HEK293 (cell line): Measurements from ENCODE around the gene TP53I11.

Experiments
- CTCF ChIA-PET: fragments of 350-600 bp; formaldehyde crosslinking; extraction: SDS; loops from one replicate; lab custom pipeline; 2021; ENCODE audit warnings: antibody characterized with exemption; lab: Yijun Ruan, JAX
- POLR2A ChIA-PET: fragments of 300-600 bp; formaldehyde crosslinking; extraction: SDS; loops from one replicate; lab custom pipeline; 2020; ENCODE audit warnings: antibody characterized with exemption, inconsistent platforms; lab: Yijun Ruan, JAX
- H3K27ac ChIP-seq: fragments of 200-500 bp; sonication (Bioruptor generic); 2 replicates; pipeline ENCODE4 v1.5.1; 2014; ENCODE audit warnings: low read depth, low read length, control low read depth, inconsistent platforms; ENCODE audit errors: extremely low read depth
- H3K36me3 ChIP-seq, 2 experiments: fragments of 200-500 bp in 1 of 2; sonication (Bioruptor generic) in 1 of 2; 1 replicate in 1 of 2; 2 replicates in 1 of 2; pipeline ENCODE4 v1.5.1; 2014 to 2017; ENCODE audit warnings: inconsistent platforms in 2 of 2, low read length in 2 of 2; ENCODE audit not compliant: control insufficient read depth in 2 of 2, insufficient read depth in 1 of 2
- H3K4me1 ChIP-seq: fragments of 200-500 bp; sonication (Bioruptor generic); 2 replicates; pipeline ENCODE4 v1.5.1; 2014; ENCODE audit warnings: mild to moderate bottlenecking, low read length, inconsistent platforms; ENCODE audit not compliant: control insufficient read depth, insufficient read depth
- H3K4me3 ChIP-seq: 2 replicates; pipeline ENCODE4 v1.5.1; 2011; ENCODE audit warnings: low read depth, mild to moderate bottlenecking, control low read depth, low read length, moderate library complexity
- H3K9me3 ChIP-seq: fragments of 200-500 bp; sonication (Bioruptor generic); 2 replicates; pipeline ENCODE4 v1.5.1; 2014; ENCODE audit warnings: low read depth, low read length, inconsistent platforms; ENCODE audit not compliant: control insufficient read depth, insufficient read depth
- ATF2 ChIP-seq: fragments of 450-650 bp; formaldehyde crosslinking; IDR thresholded peaks from 2 replicates; pipeline ENCODE4 v1.5.1; 2016; ENCODE audit warnings: missing biosample characterization, missing genetic modification characterization, low read depth
- GLI2 ChIP-seq: fragments of 450-650 bp; formaldehyde crosslinking; IDR thresholded peaks from 2 replicates; pipeline ENCODE4; 2017; ENCODE audit warnings: missing biosample characterization, missing genetic modification characterization, low read depth, borderline replicate concordance
- HOXC10 ChIP-seq: sonication (generic); formaldehyde crosslinking; IDR thresholded peaks from 2 replicates; pipeline ENCODE4 v1.8.1; 2023; ENCODE audit warnings: mild to moderate bottlenecking, missing genetic modification reagents
- IKZF3 ChIP-seq: fragments of 450-650 bp; IDR thresholded peaks from 2 replicates; pipeline ENCODE4 v1.5.0; 2018; ENCODE audit warnings: missing biosample characterization, mild to moderate bottlenecking, missing genetic modification characterization, moderate library complexity
- INSM2 ChIP-seq: fragments of 450-650 bp; formaldehyde crosslinking; IDR thresholded peaks from 2 replicates; pipeline ENCODE4 v1.5.1; 2016; ENCODE audit warnings: missing biosample characterization, missing genetic modification characterization
- KLF10 ChIP-seq: fragments of 450-650 bp; IDR thresholded peaks from 2 replicates; pipeline ENCODE4 v1.5.1; 2018; ENCODE audit warnings: missing biosample characterization, mild to moderate bottlenecking, missing genetic modification characterization
- KLF7 ChIP-seq: fragments of 450-650 bp; formaldehyde crosslinking; IDR thresholded peaks from 2 replicates; pipeline ENCODE4 v1.5.1; 2016; ENCODE audit warnings: missing biosample characterization, missing genetic modification characterization, borderline replicate concordance
- PRDM10 ChIP-seq: fragments of 450-650 bp; formaldehyde crosslinking; IDR thresholded peaks from 2 replicates; pipeline ENCODE4 v1.5.1; 2016; ENCODE audit warnings: missing biosample characterization, missing genetic modification characterization
- PRDM6 ChIP-seq: fragments of 450-650 bp; formaldehyde crosslinking; IDR thresholded peaks from 2 replicates; pipeline ENCODE4 v1.5.1; 2017; ENCODE audit warnings: missing biosample characterization, missing genetic modification characterization
- SP3 ChIP-seq: fragments of 450-650 bp; formaldehyde crosslinking; IDR thresholded peaks from 2 replicates; pipeline ENCODE4 v1.5.1; 2016; ENCODE audit warnings: missing biosample characterization, missing genetic modification characterization
- ZFP41 ChIP-seq: fragments of 450-650 bp; formaldehyde crosslinking; IDR thresholded peaks from 2 replicates; pipeline ENCODE4 v1.5.1; 2016; ENCODE audit warnings: missing biosample characterization, missing genetic modification characterization, borderline replicate concordance
- ZNF10 ChIP-seq: fragments of 450-650 bp; formaldehyde crosslinking; IDR thresholded peaks from 2 replicates; pipeline ENCODE4 v1.5.1; 2017; ENCODE audit warnings: missing biosample characterization, missing genetic modification characterization
- ZNF138 ChIP-seq: fragments of 450-650 bp; formaldehyde crosslinking; IDR thresholded peaks from 2 replicates; pipeline ENCODE4 v1.5.1; 2016; ENCODE audit warnings: missing biosample characterization, missing genetic modification characterization, borderline replicate concordance
- ZNF175 ChIP-seq: fragments of 450-650 bp; formaldehyde crosslinking; IDR thresholded peaks from 2 replicates; pipeline ENCODE4 v1.5.1; 2016; ENCODE audit warnings: missing biosample characterization, missing genetic modification characterization
- ZNF350 ChIP-seq: fragments of 450-650 bp; formaldehyde crosslinking; IDR thresholded peaks from 2 replicates; pipeline ENCODE4 v1.5.0; 2017; ENCODE audit warnings: missing biosample characterization, mild to moderate bottlenecking, missing genetic modification characterization
- ZNF544 ChIP-seq: fragments of 450-650 bp; formaldehyde crosslinking; IDR thresholded peaks from 2 replicates; pipeline ENCODE4 v1.5.0; 2017; ENCODE audit warnings: missing biosample characterization, missing genetic modification characterization
- ZNF654 ChIP-seq: fragments of 450-650 bp; formaldehyde crosslinking; IDR thresholded peaks from 2 replicates; pipeline ENCODE4 v1.5.1; 2016; ENCODE audit warnings: low read depth, missing biosample characterization, missing genetic modification characterization
- ZNF658 ChIP-seq: fragments of 450-650 bp; formaldehyde crosslinking; IDR thresholded peaks from 2 replicates; pipeline ENCODE4; 2016; ENCODE audit warnings: missing biosample characterization, missing genetic modification characterization
- ZNF670 ChIP-seq: fragments of 450-650 bp; formaldehyde crosslinking; IDR thresholded peaks from 2 replicates; pipeline ENCODE4 v1.5.1; 2016; ENCODE audit warnings: missing biosample characterization, missing genetic modification characterization, low read depth

Gene TP53I11

GRCh38 chr11:44978274-44978960 is 27.7 kb upstream of the TP53I11 start (continued):
- TF ChIP-seq PRDM6 (tag by site-specific recombination) (no peak), ATF2 (tag by site-specific recombination) (no peak), ZNF138 (tag by site-specific recombination) (no peak), ZFP41 (tag by site-specific recombination) (no peak)

- POLR2A ChIA-PET = interaction anchor here (0.6 kb wide), 1 partner anchor 27 kb away, joined by 3 read pairs; the partner anchor contains the start of gene TP53I11
- no peaks in the 10 kb centered on the region for H3K36me3 ChIP-seq
- no peak overlapping the region for H3K27ac ChIP-seq
- CTCF ChIA-PET = interaction anchor here (0.6 to 3.7 kb wide), 12 partner anchors 10 to 127 kb away, joined by 3 to 16 read pairs (median 4); partner anchors contain the start of gene TP53I11
- TF ChIP-seq SP3 (tag by site-specific recombination) (no peak), ZNF175 (no peak), ZNF658 (tag by site-specific recombination) (no peak), KLF7 (tag by site-specific recombination) (no peak)
- no peaks in the 10 kb centered on the region; the same call in 1 of the 2 replicates for H3K4me1 ChIP-seq
- no peaks in the 10 kb centered on the region for H3K9me3 ChIP-seq
- no peak overlapping the region for H3K4me3 ChIP-seq
These were observed 26.9 kb upstream of the TP53I11 start for GRCh38 chr11:44977493-44977984.

GRCh38 chr11:44976576-44976975 is 25.9 kb upstream of the TP53I11 start:
- Histone ChIP-seq H3K9me3 (no peaks in the 10 kb centered on the region), H3K4me3 (no peak overlapping the region), H3K36me3 (no peaks in the 10 kb centered on the region), H3K27ac (no peak overlapping the region)
- ChIA-PET POLR2A (interaction anchor here (0.6 to 0.8 kb wide), 2 partner anchors 26 kb away, joined by 3 to 4 read pairs; partner anchors contain the start of gene TP53I11), CTCF (interaction anchor here (0.8 to 3.7 kb wide), 8 partner anchors 12 to 128 kb away, joined by 3 to 16 read pairs (median 4); partner anchors contain the start of gene TP53I11)
- no peak for TF ChIP-seq GLI2 (tag by site-specific recombination)
- TF ChIP-seq ZNF10 (tag by site-specific recombination) = no peak
- no peak for TF ChIP-seq ZNF654 (tag by site-specific recombination)
- TF ChIP-seq ZNF350 = no peak
- no peak for TF ChIP-seq HOXC10 (CRISPR knock-in tag)
- TF ChIP-seq PRDM10 = no peak
- TF ChIP-seq ZNF670 (tag by site-specific recombination) = no peak
- no peak for TF ChIP-seq INSM2
- no peak for TF ChIP-seq IKZF3 (tag by site-specific recombination)
- TF ChIP-seq ZNF658 (tag by site-specific recombination) = no peak
- no peak for TF ChIP-seq KLF10
- no peak for TF ChIP-seq ZNF544 (tag by site-specific recombination)
- TF ChIP-seq SP3 (tag by site-specific recombination) = no peak
- TF ChIP-seq, all 188 proteins: peak for 0
- H3K4me1 ChIP-seq = no peaks in the 10 kb centered on the region; the same call in 1 of the 2 replicates
